Activated T-helper 2 cell treated with anti-CD3 and anti-CD28 coated beads, Interferon-gamma antibody, Interleukin-2, Interleukin-4, amounts not matched to agents 10 μg/mL and 5 μg/mL and 100 μg/mL, durations not matched to agents 14 hours and 24 hours and 36 hours (primary cell): ENCODE data around the gene MGA. TPM values are rescaled to one million over a fixed set of nuclear protein-coding genes. Genes with fewer than 3 reads are reported as not detected.

Experiments used
- DNase-seq: peaks from one replicate; pipeline ENCODE4 v3.0.0; 2021; ENCODE audit warnings: low spot score
- H3K27ac Mint-ChIP-seq: one replicate; pipeline ENCODE4 v1.8.0; 2021; ENCODE audit warnings: mixed read lengths
- H3K27me3 Mint-ChIP-seq: one replicate; pipeline ENCODE4 v1.8.0; 2021; ENCODE audit warnings: low read depth, mixed read lengths
- H3K36me3 Mint-ChIP-seq: one replicate; pipeline ENCODE4 v1.8.0; 2021; ENCODE audit warnings: low read depth, mixed read lengths
- H3K4me1 Mint-ChIP-seq: one replicate; pipeline ENCODE4 v1.8.0; 2021; ENCODE audit warnings: low read depth, mixed read lengths
- H3K4me3 Mint-ChIP-seq: one replicate; pipeline ENCODE4 v1.8.0; 2021; ENCODE audit warnings: low read depth, mild to moderate bottlenecking, moderate library complexity, mixed read lengths
- H3K9me3 Mint-ChIP-seq: one replicate; pipeline ENCODE4 v1.8.0; 2021; ENCODE audit warnings: mixed read lengths
- intact Hi-C: fragments of 100-400 bp; cut with micrococcal nuclease; formaldehyde crosslinking; loops from one replicate; pipeline ENCODE4 v1.15.1; 2023
- total RNA-seq: library from RNA; stranded (reverse); gene quantifications from 2 replicates; pipeline ENCODE4 v1.2.3, GENCODE V29; 2022

The MGA gene
- total RNA-seq, 1 donor from 2014 or later: 37.7 TPM

- Mint-ChIP-seq H3K36me3 (no peaks in the 10 kb centered on the region), H3K9me3 (no peaks in the 10 kb centered on the region), H3K27ac (no peak overlapping the region), H3K27me3 (no peaks in the 10 kb centered on the region), H3K4me3 (no peak overlapping the region), H3K4me1 (peaks cover 16% of the 10 kb centered on the region)
- DNase-seq: no peak
- intact Hi-C loops: no loop called here
Observed at GRCh38 chr15:41637086-41637485, 23.1 kb upstream of the MGA start.

- H3K4me3 Mint-ChIP-seq: no peak overlapping the region
- no peaks in the 10 kb centered on the region for H3K9me3 Mint-ChIP-seq
- H3K27me3 Mint-ChIP-seq: no peaks in the 10 kb centered on the region
- intact Hi-C loops: no loop called here
- DNase-seq: no peak
- H3K36me3 Mint-ChIP-seq: no peaks in the 10 kb centered on the region
- H3K4me1 Mint-ChIP-seq: peaks cover 5% of the 10 kb centered on the region
- H3K27ac Mint-ChIP-seq: no peak overlapping the region
Observed at GRCh38 chr15:41640985-41641384, 19.2 kb upstream of the MGA start.

GRCh38 chr15:41647262-41647661 lies 12.9 kb upstream of the MGA start:
- intact Hi-C loops: no loop called here
- H3K27ac Mint-ChIP-seq: no peak overlapping the region
- no peaks in the 10 kb centered on the region for H3K36me3 Mint-ChIP-seq
- peaks cover 14% of the 10 kb centered on the region for H3K27me3 Mint-ChIP-seq
- no peaks in the 10 kb centered on the region for H3K4me1 Mint-ChIP-seq
- H3K4me3 Mint-ChIP-seq: no peak overlapping the region
- no peak for DNase-seq
- peaks cover 7% of the 10 kb centered on the region for H3K9me3 Mint-ChIP-seq

GRCh38 chr15:41648097-41648496 lies 12.1 kb upstream of the MGA start:
- Mint-ChIP-seq H3K9me3 (peaks cover 7% of the 10 kb centered on the region), H3K27me3 (peaks cover 14% of the 10 kb centered on the region), H3K4me3 (no peak overlapping the region), H3K4me1 (no peaks in the 10 kb centered on the region), H3K36me3 (no peaks in the 10 kb centered on the region), H3K27ac (no peak overlapping the region)
- intact Hi-C loops: no loop called here
- no peak for DNase-seq

GRCh38 chr15:41648770-41649169 lies 11.4 kb upstream of the MGA start:
- intact Hi-C loops: no loop called here
- no peaks in the 10 kb centered on the region for H3K4me1 Mint-ChIP-seq
- H3K27me3 Mint-ChIP-seq: peaks cover 16% of the 10 kb centered on the region
- peaks cover 7% of the 10 kb centered on the region for H3K9me3 Mint-ChIP-seq
- no peaks in the 10 kb centered on the region for H3K36me3 Mint-ChIP-seq
- H3K4me3 Mint-ChIP-seq: no peak overlapping the region
- DNase-seq: no peak
- H3K27ac Mint-ChIP-seq: no peak overlapping the region

- Mint-ChIP-seq H3K27me3 (peaks cover 24% of the 10 kb centered on the region), H3K4me3 (no peak overlapping the region), H3K36me3 (no peaks in the 10 kb centered on the region), H3K9me3 (peaks cover 7% of the 10 kb centered on the region), H3K27ac (no peak overlapping the region), H3K4me1 (no peaks in the 10 kb centered on the region)
- DNase-seq: no peak
- intact Hi-C loops: no loop called here
Observed at GRCh38 chr15:41650806-41651205, 9.4 kb upstream of the MGA start.

- Mint-ChIP-seq H3K27me3 (peaks cover 27% of the 10 kb centered on the region), H3K4me3 (no peak overlapping the region), H3K4me1 (no peaks in the 10 kb centered on the region), H3K36me3 (no peaks in the 10 kb centered on the region), H3K27ac (no peak overlapping the region), H3K9me3 (peaks cover 7% of the 10 kb centered on the region)
- intact Hi-C loops: no loop called here
- no peak for DNase-seq
Observed at GRCh38 chr15:41651373-41651772, 8.8 kb upstream of the MGA start.

GRCh38 chr15:41653760-41654159 lies 6.4 kb upstream of the MGA start:
- intact Hi-C loops: no loop called here
- Mint-ChIP-seq H3K4me3 (no peak overlapping the region), H3K9me3 (peaks cover 7% of the 10 kb centered on the region), H3K27ac (no peak overlapping the region), H3K36me3 (no peaks in the 10 kb centered on the region), H3K4me1 (peaks cover under 1% of the 10 kb centered on the region), H3K27me3 (peaks cover 36% of the 10 kb centered on the region)
- DNase-seq: no peak

GRCh38 chr15:41655716-41656115 lies 4.5 kb upstream of the MGA start:
- Mint-ChIP-seq H3K4me1 (peaks cover 10% of the 10 kb centered on the region), H3K27me3 (peaks cover 39% of the 10 kb centered on the region), H3K27ac (no peak overlapping the region), H3K9me3 (peaks cover 11% of the 10 kb centered on the region), H3K36me3 (peaks cover 4% of the 10 kb centered on the region), H3K4me3 (no peak overlapping the region)
- DNase-seq: no peak
- intact Hi-C loops: no loop called here

- peaks cover 14% of the 10 kb centered on the region for H3K4me1 Mint-ChIP-seq
- H3K9me3 Mint-ChIP-seq: peaks cover 8% of the 10 kb centered on the region
- H3K27ac Mint-ChIP-seq: no peak overlapping the region
- H3K36me3 Mint-ChIP-seq: peaks cover 8% of the 10 kb centered on the region
- intact Hi-C loops: no loop called here
- peaks cover 34% of the 10 kb centered on the region for H3K27me3 Mint-ChIP-seq
- no peak for DNase-seq
- H3K4me3 Mint-ChIP-seq: no peak overlapping the region
Observed at GRCh38 chr15:41656188-41656587, 4.0 kb upstream of the MGA start.

GRCh38 chr15:41658689-41659088 lies 1.5 kb upstream of the MGA start:
- H3K36me3 Mint-ChIP-seq: peaks cover 14% of the 10 kb centered on the region
- H3K9me3 Mint-ChIP-seq: peaks cover 7% of the 10 kb centered on the region
- no peak overlapping the region for H3K4me3 Mint-ChIP-seq
- intact Hi-C loops: no loop called here
- H3K27me3 Mint-ChIP-seq: peaks cover 32% of the 10 kb centered on the region
- DNase-seq: no peak
- no peak overlapping the region for H3K27ac Mint-ChIP-seq
- peaks cover 28% of the 10 kb centered on the region for H3K4me1 Mint-ChIP-seq

GRCh38 chr15:41659190-41659589 lies 1.0 kb upstream of the MGA start:
- Mint-ChIP-seq H3K27ac (no peak overlapping the region), H3K36me3 (peaks cover 14% of the 10 kb centered on the region), H3K4me1 (peaks cover 28% of the 10 kb centered on the region), H3K4me3 (no peak overlapping the region), H3K27me3 (peaks cover 29% of the 10 kb centered on the region), H3K9me3 (peaks cover 7% of the 10 kb centered on the region)
- no peak for DNase-seq
- intact Hi-C loops: no loop called here

GRCh38 chr15:41659855-41660234 lies 360 bp upstream of the MGA start:
- Mint-ChIP-seq H3K27me3 (peaks cover 25% of the 10 kb centered on the region), H3K4me1 (peaks cover 31% of the 10 kb centered on the region), H3K4me3 (peak overlapping the region; percentile 88), H3K36me3 (peaks cover 14% of the 10 kb centered on the region), H3K9me3 (peaks cover 7% of the 10 kb centered on the region), H3K27ac (peak overlapping the region; percentile 87)
- intact Hi-C loops: loop anchor here (1.0 to 5.0 kb wide), 4 partner anchors 37 to 429 kb away; partner anchors contain the start of genes CHP1 and EXD1
- no peak for DNase-seq

GRCh38 chr15:41661078-41661517 lies 893 bp downstream of the MGA start:
- H3K9me3 Mint-ChIP-seq: peaks cover 7% of the 10 kb centered on the region
- H3K4me1 Mint-ChIP-seq: peaks cover 32% of the 10 kb centered on the region
- peaks cover 20% of the 10 kb centered on the region for H3K27me3 Mint-ChIP-seq
- intact Hi-C loops: loop anchor here (2.0 to 5.0 kb wide), 3 partner anchors 36 to 430 kb away; partner anchors contain the start of genes CHP1 and EXD1
- H3K36me3 Mint-ChIP-seq: peaks cover 14% of the 10 kb centered on the region
- peak overlapping the region; percentile 88 for H3K4me3 Mint-ChIP-seq
- peak overlapping the region; percentile 87 for H3K27ac Mint-ChIP-seq
- DNase-seq: no peak
